ENCODE measurements around the gene GCC2.

- TF ChIP-seq CTCF (IDR thresholded peaks at IDR 0.05): no peak
- TF ChIP-seq POLR2A (IDR thresholded peaks at IDR 0.05): no peak
These were observed 5.4 kb downstream of the GCC2 start for GRCh38 chr2:108454440-108454839.

Measured in tibial nerve (tissue), 3 donors.